ENCODE measurements around the gene SPTLC3.

- TF ChIP-seq CTCF (IDR thresholded peaks at IDR 0.05; ENCODE audit: poor library complexity, severe bottlenecking) (no peak), EZH2 (IDR thresholded peaks at IDR 0.05; ENCODE audit: borderline replicate concordance, insufficient read depth, low read length, poor library complexity, severe bottlenecking) (no peak), SMC3 (conservative IDR thresholded peaks at IDR 0.05; ENCODE audit: poor library complexity) (no peak), TAF1 (IDR thresholded peaks at IDR 0.05; ENCODE audit: low read depth) (no peak)
Observed at GRCh38 chr20:13022401-13023155, 13.8 kb downstream of the SPTLC3 start.

Measured in neural cell (in vitro differentiated cells).